Adrenal gland (tissue), 5 donors: Measurements from ENCODE around the gene EFNA4.

Experiments
- POLR2A ChIP-seq, 2 donors: fragments of 450-650 bp; IDR thresholded peaks; one replicate each; pipeline ENCODE4 v1.6.1; 2017; ENCODE audit warnings: antibody characterized with exemption in 2 of 2, mild to moderate bottlenecking in 2 of 2, moderate library complexity in 1 of 2
- TF ChIP-seq, protein P1 (sequence below), 6 experiments: fragments of 450-650 bp in 4 of 6; fragments of 200-600 bp in 2 of 6; sonication (generic) in 1 of 6; IDR thresholded peaks; 1 replicate in 5 of 6; 2 replicates in 1 of 6; pipeline versions ENCODE4 v1.5.1 to v1.8.0; 2016 to 2021; ENCODE audit warnings: antibody characterized with exemption in 6 of 6, mild to moderate bottlenecking in 2 of 6, moderate library complexity in 1 of 6
- donor health status: DM: no; HTN: no; CAD: no.

DNA sequence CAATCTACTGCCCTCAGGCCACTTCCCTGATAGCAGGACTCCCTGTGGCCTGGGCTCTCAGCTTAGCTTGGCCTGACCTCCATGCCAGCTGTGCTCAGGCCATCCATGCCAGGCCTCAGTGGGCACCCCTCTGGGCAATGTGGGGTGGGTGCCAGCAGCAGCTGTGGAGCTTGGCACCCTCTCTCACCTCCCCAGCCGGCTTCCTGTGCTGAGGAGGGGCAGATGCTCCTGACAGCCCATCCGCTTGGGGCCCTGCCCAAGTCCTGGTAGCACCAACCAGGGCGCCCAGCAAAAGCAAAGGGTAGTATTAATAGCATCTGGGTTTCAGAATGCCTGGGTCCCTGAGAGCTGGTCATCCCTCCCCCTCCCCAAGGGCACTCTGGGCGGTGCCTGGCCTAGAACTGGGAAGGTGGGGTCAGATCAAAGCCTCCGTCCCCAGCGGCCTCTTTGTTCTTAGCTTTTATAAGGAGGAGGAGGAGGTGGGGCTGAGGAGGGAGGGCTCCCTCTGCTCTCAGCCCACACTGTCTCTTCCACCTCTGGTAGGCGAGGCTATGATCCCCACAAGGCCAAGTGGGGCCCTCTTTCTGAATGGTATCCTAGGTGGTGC lies 6.1 kb downstream of the EFNA4 start:
- TF ChIP-seq, protein P1, sequence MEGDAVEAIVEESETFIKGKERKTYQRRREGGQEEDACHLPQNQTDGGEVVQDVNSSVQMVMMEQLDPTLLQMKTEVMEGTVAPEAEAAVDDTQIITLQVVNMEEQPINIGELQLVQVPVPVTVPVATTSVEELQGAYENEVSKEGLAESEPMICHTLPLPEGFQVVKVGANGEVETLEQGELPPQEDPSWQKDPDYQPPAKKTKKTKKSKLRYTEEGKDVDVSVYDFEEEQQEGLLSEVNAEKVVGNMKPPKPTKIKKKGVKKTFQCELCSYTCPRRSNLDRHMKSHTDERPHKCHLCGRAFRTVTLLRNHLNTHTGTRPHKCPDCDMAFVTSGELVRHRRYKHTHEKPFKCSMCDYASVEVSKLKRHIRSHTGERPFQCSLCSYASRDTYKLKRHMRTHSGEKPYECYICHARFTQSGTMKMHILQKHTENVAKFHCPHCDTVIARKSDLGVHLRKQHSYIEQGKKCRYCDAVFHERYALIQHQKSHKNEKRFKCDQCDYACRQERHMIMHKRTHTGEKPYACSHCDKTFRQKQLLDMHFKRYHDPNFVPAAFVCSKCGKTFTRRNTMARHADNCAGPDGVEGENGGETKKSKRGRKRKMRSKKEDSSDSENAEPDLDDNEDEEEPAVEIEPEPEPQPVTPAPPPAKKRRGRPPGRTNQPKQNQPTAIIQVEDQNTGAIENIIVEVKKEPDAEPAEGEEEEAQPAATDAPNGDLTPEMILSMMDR (IDR thresholded peaks at IDR 0.05): no peak
- no peak for TF ChIP-seq POLR2A (IDR thresholded peaks at IDR 0.05)
